Stimulated activated memory B cell treated with anti-CD40 and anti-IgM and Interleukin-4, amounts not matched to agents 10 μg/mL and 1 μg/mL and 100 μg/mL, for 72 hours (primary cell): ENCODE measurements around the gene SLC36A1.
"Not testable (repeated sequence)": the region's sequence is repeated elsewhere in the genome, so short reads cannot be mapped to it uniquely, and the experiment has no call there.

Experiments
- ATAC-seq: fragments of 150-1000 bp; cut with Tn5 transposase; 2 replicates; pipeline ENCODE4 v1.10.0; 2021
- H3K27ac Mint-ChIP-seq: one replicate; pipeline ENCODE4 v1.8.0; 2022; ENCODE audit warnings: mild to moderate bottlenecking, mixed read lengths
- H3K27me3 Mint-ChIP-seq: one replicate; pipeline ENCODE4 v1.8.0; 2022; ENCODE audit warnings: mixed read lengths
- H3K36me3 Mint-ChIP-seq: one replicate; pipeline ENCODE4 v1.8.0; 2022; ENCODE audit warnings: mixed read lengths
- H3K4me1 Mint-ChIP-seq: one replicate; pipeline ENCODE4 v1.8.0; 2022; ENCODE audit warnings: mixed read lengths
- H3K4me3 Mint-ChIP-seq: one replicate; pipeline ENCODE4 v1.8.0; 2022; ENCODE audit warnings: mild to moderate bottlenecking, moderate library complexity, mixed read lengths
- H3K9me3 Mint-ChIP-seq: one replicate; pipeline ENCODE4 v1.8.0; 2022; ENCODE audit warnings: mixed read lengths

SLC36A1 gene

DNA sequence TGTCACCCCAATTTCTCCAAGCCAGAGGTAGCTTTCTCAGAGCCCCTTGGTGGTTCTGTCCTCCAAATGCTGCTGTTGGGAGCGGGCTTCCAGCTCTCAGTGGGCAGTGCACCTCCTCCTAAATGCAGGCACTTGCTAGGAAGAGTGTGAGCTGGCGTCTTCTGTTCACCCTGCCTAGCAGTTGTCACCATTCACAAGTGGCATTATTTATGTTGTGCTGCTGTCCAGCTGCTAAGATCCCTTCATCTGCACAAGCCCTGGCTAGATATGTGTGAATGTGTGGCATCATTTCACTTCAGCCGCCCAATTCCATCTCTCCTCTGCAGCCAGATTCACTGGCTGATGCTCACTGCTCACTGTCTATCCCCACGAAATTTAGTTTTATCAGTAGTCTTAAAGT, 43.7 kb downstream of the SLC36A1 start:
- Mint-ChIP-seq H3K4me3 (no peak overlapping the region), H3K27ac (no peak overlapping the region), H3K4me1 (no peaks in the 10 kb centered on the region), H3K9me3 (peaks cover 4% of the 10 kb centered on the region), H3K27me3 (no peaks in the 10 kb centered on the region), H3K36me3 (peaks cover 78% of the 10 kb centered on the region)
- no peak for ATAC-seq

DNA sequence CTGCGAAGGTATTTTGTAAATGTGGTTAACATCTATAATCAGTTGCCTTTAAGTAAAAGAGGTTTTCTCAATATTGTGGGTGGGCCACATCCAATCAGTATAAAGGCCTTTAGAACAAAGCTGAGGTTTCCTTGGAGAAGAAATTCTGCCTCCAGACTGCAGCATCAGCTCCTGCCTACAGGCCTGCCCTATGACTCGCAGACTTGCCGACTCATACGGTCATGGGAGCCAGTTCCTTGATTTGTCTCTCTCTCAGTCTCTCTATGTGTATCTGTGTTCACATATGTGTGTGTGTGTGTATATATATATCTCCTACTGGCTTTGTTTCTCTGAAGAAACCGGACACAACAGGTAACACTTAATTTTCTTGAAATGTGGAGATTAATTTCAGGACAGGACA, 45.3 kb downstream of the SLC36A1 start:
- H3K27ac Mint-ChIP-seq = no peak overlapping the region
- H3K36me3 Mint-ChIP-seq = peaks cover 71% of the 10 kb centered on the region
- H3K4me1 Mint-ChIP-seq = no peaks in the 10 kb centered on the region
- ATAC-seq = no peak
- H3K9me3 Mint-ChIP-seq = peaks cover 4% of the 10 kb centered on the region
- H3K4me3 Mint-ChIP-seq = no peak overlapping the region
- H3K27me3 Mint-ChIP-seq = no peaks in the 10 kb centered on the region

DNA sequence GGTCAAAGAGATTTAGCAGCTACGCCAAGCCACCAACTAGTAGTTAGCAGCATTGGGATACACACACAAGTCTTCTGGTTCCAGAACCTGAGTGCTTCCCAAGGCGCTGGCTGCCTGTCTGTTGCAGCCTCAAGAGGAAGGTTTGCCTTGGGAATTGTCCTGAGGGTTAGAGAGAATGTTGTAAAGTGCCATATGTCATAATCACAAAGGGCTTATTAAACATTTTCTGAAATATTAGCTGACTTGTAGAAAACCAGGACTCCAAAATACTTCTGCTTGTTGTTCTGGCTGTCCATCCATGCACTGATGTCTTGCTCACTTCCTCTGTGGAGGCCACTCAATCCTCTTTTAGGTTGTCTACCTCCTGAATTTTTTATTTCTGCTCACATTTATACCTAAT, 46.3 kb downstream of the SLC36A1 start:
- no peaks in the 10 kb centered on the region for H3K27me3 Mint-ChIP-seq
- H3K27ac Mint-ChIP-seq = no peak overlapping the region
- H3K9me3 Mint-ChIP-seq = peaks cover 4% of the 10 kb centered on the region
- no peak for ATAC-seq
- peaks cover 66% of the 10 kb centered on the region for H3K36me3 Mint-ChIP-seq
- H3K4me1 Mint-ChIP-seq = no peaks in the 10 kb centered on the region
- no peak overlapping the region for H3K4me3 Mint-ChIP-seq

DNA sequence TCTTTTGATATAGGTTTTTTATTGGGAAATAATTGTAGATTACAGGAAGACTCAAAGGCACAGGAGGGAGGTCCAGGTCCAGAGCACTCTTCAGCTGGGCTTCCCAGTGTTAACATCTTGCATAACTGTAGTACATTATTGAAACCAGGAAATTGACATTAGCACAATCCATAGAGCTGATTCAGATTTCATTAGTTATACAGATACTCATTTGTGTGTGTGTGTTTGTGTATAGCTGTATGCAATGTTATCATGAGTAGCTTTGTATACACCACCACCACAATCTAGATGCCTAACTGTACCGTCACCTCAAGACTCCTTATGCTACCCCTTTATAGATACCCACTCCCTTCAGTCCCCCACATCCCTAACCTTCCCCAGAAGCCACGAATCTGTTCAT, 47.9 kb downstream of the SLC36A1 start:
- Mint-ChIP-seq H3K27ac (no peak overlapping the region), H3K9me3 (peaks cover 4% of the 10 kb centered on the region), H3K27me3 (no peaks in the 10 kb centered on the region), H3K36me3 (peaks cover 55% of the 10 kb centered on the region), H3K4me1 (peaks cover under 1% of the 10 kb centered on the region), H3K4me3 (no peak overlapping the region)
- no peak for ATAC-seq

DNA sequence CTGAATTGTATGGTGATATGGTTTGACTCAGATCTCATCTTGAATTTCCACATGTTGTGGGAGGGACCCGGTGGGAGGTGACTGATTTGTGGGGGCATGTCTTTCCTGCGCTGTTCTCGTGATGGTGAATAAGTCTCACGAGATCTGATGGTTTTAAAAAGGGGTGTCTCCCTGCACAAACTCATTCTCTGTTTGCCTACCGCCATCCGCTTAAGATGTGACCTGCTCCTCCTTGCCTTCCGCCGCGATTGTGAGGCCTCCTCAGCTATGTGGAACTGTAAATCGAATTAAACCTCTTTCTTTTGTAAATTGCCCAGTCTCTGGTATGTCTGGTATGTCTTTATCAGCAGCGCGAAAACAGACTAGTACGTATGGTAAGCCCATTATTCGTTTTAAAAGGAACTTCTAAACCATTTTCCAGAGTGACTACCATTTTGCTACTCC, 48.7 kb downstream of the SLC36A1 start:
- H3K27me3 Mint-ChIP-seq = no peaks in the 10 kb centered on the region
- H3K36me3 Mint-ChIP-seq = peaks cover 54% of the 10 kb centered on the region
- peaks cover 4% of the 10 kb centered on the region for H3K9me3 Mint-ChIP-seq
- no peak for ATAC-seq
- H3K4me3 Mint-ChIP-seq = no peak overlapping the region
- no peak overlapping the region for H3K27ac Mint-ChIP-seq
- peaks cover 8% of the 10 kb centered on the region for H3K4me1 Mint-ChIP-seq

DNA sequence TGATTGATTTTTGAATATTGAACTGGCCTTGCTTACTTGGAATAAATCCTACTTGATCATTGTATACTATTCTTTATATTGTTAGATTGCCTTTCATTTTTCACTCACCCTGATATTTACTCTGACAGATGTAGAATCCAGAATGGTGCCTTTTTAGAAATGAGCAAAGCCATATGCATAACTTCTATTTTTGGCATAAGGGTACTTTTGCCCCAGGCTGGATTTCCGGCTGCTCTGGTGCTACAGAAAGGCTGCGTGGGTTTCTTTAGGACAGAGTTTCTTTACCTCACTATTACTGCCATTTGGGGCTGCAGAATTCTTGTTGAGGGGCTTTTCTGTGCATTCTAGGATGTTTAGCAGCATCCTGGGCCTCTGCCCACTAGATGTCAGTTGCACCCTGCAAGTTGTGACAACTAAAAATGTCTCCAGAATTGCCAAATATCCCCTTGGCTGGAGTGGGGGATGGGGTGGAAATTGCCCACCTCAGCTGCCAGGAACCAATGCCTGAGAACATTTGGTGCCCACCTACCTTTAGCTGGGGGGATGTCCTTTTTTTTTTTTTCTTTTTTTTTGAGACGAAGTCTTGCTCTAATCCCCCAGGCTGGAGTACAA, 50.1 kb downstream of the SLC36A1 start:
- no peak overlapping the region for H3K4me3 Mint-ChIP-seq
- no peak overlapping the region for H3K27ac Mint-ChIP-seq
- peaks cover 4% of the 10 kb centered on the region for H3K9me3 Mint-ChIP-seq
- H3K4me1 Mint-ChIP-seq = peaks cover 8% of the 10 kb centered on the region
- H3K27me3 Mint-ChIP-seq = no peaks in the 10 kb centered on the region
- peaks cover 44% of the 10 kb centered on the region for H3K36me3 Mint-ChIP-seq
- no peak for ATAC-seq

DNA sequence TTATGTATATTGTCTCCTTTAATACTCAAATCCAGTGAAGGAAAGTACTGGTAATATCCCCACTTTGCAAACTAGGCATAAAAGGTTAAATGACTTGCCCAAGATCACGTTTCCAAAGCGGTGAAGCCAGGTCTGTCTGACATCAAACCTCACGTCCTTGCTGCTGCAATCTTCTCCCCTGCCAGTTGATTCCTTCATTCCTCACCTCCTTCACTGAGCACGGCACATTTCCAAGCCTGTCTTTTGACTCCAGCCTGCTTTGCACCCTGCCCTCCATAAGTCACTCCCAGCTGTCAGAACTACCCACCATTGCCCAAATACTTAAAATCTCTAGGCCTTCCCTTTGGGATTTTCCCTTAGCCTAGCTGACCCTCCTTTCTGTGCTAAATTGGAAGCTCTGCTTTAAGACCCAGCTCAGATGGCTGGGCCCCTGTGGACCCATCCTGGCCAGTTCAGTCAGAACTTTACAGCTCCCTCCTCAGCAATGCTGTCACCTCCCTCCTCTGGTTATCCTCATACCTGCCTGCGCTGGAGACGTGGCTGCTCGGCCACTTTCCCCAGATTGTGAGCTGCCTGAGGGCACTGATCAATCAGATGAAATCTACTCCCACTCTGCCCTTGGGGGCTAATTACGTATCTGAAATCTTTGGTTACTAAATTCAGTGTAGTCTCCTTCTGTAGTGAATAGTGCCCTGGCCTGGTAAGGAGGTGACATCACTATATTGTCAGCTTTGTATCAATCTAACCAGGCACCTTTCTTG, 51.2 kb downstream of the SLC36A1 start:
- ATAC-seq = no peak
- Mint-ChIP-seq H3K27me3 (no peaks in the 10 kb centered on the region), H3K4me1 (peaks cover 8% of the 10 kb centered on the region), H3K9me3 (peaks cover 4% of the 10 kb centered on the region), H3K36me3 (peaks cover 34% of the 10 kb centered on the region), H3K4me3 (no peak overlapping the region), H3K27ac (peak overlapping the region; percentile 8)

DNA sequence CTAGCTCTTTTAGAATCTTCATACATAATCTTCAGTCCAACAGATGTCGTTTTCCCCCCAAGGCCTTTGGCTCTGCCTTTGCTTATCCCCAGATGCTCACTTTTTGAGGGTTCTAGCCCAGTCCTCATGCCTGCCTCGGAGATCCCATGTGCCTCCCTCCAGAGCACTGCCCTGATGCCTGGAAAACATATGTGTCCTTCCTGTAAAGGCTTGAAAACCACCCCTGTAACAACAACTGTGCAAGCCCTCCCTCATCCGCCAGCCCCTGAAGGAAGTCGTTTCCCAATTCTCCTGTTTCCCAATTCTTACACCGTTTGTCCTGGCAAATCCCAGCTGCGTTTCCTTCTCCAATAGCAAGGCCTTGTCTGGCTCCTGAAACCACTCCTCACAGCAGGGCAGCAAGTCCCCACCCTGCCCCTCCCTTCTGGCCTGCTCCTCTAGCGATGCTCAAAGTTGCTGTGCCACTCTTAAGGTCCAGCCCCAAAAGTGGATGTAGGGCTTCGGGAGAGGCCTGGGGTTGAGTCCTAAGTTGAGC, 52.2 kb downstream of the SLC36A1 start:
- H3K4me3 Mint-ChIP-seq = no peak overlapping the region
- H3K9me3 Mint-ChIP-seq = no peaks in the 10 kb centered on the region
- H3K36me3 Mint-ChIP-seq = peaks cover 24% of the 10 kb centered on the region
- no peaks in the 10 kb centered on the region for H3K27me3 Mint-ChIP-seq
- no peak for ATAC-seq
- H3K4me1 Mint-ChIP-seq = peaks cover 8% of the 10 kb centered on the region
- no peak overlapping the region for H3K27ac Mint-ChIP-seq

DNA sequence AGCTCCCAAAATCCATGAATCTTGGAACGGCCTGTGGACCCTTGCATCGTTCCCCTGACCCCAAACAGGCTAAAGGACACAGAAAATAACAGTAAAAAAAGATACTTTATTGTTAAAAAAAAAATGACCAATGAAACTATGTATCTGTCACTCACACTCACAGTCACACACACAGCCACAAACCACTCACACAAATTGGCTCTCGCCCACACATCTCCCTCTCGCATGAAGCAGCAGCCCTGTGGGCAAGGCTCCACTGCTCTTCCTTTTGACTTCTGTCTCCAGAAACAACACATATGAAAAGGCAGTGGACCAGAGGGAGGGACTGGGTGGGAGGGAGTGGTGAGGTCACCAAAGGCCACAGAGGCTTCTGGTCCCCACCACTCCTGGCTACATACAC, 56.6 kb downstream of the SLC36A1 start:
- no peaks in the 10 kb centered on the region for H3K9me3 Mint-ChIP-seq
- ATAC-seq = no peak
- no peaks in the 10 kb centered on the region for H3K27me3 Mint-ChIP-seq
- H3K4me3 Mint-ChIP-seq = no peak overlapping the region
- H3K27ac Mint-ChIP-seq = no peak overlapping the region
- peaks cover under 1% of the 10 kb centered on the region for H3K36me3 Mint-ChIP-seq
- H3K4me1 Mint-ChIP-seq = peaks cover 8% of the 10 kb centered on the region

DNA sequence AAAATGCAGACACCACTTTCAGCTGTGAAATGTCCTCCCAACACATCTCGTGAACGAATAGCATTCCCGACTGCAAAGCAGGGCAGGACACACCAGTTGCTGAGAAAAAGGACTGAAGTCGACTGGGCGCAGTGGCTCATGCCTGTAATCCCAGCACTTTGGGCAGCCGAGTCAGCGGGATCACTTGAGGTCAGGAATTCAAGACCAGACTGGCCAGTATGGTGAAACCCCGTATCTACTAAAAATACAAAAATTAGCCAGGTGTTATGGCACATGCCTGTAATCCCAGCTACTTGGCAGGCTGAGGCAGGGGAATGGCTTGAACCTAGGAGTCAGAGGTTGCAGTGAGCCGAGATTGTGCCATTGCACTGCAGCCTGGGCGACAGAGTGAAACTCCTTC, 60.9 kb downstream of the SLC36A1 start:
- H3K27ac Mint-ChIP-seq, H3K4me3 Mint-ChIP-seq, ATAC-seq, H3K9me3 Mint-ChIP-seq, H3K27me3 Mint-ChIP-seq, H3K4me1 Mint-ChIP-seq: not testable (repeated sequence)
- H3K36me3 Mint-ChIP-seq = peaks cover 14% of the 10 kb centered on the region

DNA sequence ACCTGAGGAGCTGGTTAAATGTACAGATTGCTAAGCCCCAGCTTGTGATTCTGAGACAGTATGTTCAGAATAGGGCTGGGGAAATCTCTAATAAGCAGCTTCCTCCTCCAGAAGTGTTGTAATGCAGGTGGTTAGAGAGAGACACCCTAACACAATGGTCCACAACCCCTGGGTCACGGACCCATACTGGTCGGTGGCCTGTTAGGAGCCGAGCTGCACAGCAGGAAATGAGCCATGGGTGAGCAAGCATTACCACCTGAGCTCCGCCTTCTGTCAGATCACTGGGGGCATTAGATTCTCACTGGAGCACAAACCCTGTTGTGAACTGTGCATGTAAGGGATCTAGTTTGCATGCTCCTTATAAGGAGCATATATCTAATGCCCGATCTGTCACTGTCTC, 61.8 kb downstream of the SLC36A1 start:
- H3K4me3 Mint-ChIP-seq = no peak overlapping the region
- peak; percentile 64 for ATAC-seq
- peaks cover 14% of the 10 kb centered on the region for H3K36me3 Mint-ChIP-seq
- no peaks in the 10 kb centered on the region for H3K27me3 Mint-ChIP-seq
- no peaks in the 10 kb centered on the region for H3K9me3 Mint-ChIP-seq
- peaks cover 8% of the 10 kb centered on the region for H3K4me1 Mint-ChIP-seq
- peak overlapping the region; percentile 23 for H3K27ac Mint-ChIP-seq

DNA sequence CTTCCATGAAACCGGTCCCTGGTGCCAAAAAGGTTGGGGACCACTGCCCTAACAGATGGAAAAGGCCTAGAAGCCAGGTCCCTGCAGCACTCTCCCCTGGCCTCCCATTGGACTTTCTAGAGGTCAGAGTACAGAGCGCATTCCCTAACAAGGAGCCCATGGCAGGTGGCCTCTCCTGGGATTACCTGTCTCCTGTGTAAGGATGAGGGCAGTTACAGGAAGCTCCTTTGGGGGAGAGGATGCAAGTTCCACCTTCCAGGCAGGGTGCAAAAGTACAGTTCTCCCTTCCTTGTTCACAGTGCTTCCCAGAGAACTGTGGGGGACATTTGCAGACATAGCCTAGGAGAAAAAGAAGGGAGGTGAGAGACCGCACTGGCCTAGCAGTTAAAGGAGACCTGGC, 62.4 kb downstream of the SLC36A1 start:
- Mint-ChIP-seq H3K4me3 (no peak overlapping the region), H3K36me3 (peaks cover 14% of the 10 kb centered on the region), H3K4me1 (peaks cover 8% of the 10 kb centered on the region), H3K27me3 (no peaks in the 10 kb centered on the region), H3K9me3 (no peaks in the 10 kb centered on the region), H3K27ac (no peak overlapping the region)
- no peak for ATAC-seq

DNA sequence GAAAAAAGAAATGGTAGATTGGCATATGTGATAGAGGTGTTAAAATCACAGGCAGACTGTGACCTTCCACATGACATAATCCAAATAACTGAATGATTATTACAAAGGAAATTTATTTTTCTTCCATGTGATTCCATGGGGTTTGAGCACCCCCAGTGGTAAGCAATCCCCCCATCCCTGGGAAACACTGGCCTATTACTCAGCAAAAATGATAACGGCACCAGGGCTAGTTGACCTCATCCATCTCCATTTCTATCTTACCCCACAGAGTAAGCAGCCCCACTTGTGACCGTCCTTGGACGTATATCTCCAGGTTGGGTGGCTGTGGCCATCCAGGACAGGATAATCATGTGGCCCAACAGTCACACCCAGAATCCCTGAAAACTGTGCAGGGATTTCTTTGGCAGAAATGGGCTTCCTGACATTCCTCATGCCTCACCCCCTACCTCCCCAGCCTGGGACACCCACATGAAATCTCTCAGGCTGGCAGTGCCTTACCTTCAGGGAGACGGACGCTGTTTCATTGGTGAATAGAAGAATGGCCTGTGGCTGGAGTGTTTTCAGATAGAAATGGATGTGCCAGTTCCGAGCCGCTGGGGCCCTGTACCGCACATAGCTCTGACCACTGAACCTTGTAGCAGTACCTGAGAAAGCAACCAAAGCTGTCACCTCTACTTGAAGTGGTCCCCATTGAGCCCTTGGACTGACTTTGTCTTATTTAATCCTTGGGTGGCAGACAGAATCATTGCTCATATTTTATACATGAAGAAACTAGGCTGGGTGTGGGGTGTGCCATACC, 69.9 kb downstream of the SLC36A1 start:
- no peak overlapping the region for H3K4me3 Mint-ChIP-seq
- no peaks in the 10 kb centered on the region for H3K36me3 Mint-ChIP-seq
- no peak for ATAC-seq
- no peaks in the 10 kb centered on the region for H3K9me3 Mint-ChIP-seq
- H3K27me3 Mint-ChIP-seq = no peaks in the 10 kb centered on the region
- no peak overlapping the region for H3K27ac Mint-ChIP-seq
- no peaks in the 10 kb centered on the region for H3K4me1 Mint-ChIP-seq

DNA sequence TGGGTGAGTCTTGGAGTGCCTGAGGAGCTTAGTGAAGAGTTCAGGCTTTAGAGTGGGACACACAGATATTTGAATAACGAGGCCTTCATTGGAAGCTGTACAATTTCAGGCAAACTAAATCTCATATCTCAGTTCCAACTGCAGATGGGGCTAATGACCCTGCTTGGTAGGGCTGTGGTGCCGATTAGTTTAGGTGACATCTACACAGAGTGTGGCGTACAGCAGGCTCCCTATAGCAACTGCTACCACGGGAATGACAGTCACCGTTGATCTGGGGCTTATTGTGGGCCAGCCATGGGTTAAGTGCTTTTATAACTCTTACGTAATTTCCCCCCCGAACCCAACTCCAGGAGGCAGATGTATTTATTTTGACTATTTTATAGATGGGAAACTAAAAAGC, 72.9 kb downstream of the SLC36A1 start:
- Mint-ChIP-seq H3K9me3 (no peaks in the 10 kb centered on the region), H3K36me3 (no peaks in the 10 kb centered on the region), H3K27me3 (no peaks in the 10 kb centered on the region), H3K4me1 (no peaks in the 10 kb centered on the region), H3K4me3 (no peak overlapping the region), H3K27ac (no peak overlapping the region)
- no peak for ATAC-seq

DNA sequence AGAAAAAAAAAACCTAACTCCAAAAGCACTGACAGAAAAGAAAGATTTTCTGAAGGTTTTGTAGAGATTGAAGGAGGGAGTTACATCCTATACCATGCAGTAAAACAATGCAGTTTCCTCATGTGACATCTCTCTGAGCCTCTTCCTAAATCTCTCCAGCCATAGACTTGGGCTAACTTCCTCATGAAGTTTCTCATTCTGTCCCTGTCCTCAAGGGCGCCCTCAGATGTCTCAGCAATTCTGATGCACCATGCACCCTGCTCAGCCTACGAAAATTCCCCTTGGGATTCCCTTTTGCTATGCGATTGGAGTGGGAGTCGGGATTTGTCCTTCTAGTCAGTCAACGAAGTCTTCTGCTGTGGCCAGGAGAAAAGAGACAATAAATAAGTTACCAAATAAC, 74.8 kb downstream of the SLC36A1 start:
- Mint-ChIP-seq H3K9me3 (no peaks in the 10 kb centered on the region), H3K27me3 (no peaks in the 10 kb centered on the region), H3K4me3 (no peak overlapping the region), H3K36me3 (no peaks in the 10 kb centered on the region), H3K27ac (no peak overlapping the region), H3K4me1 (no peaks in the 10 kb centered on the region)
- no peak for ATAC-seq
